ENCODE results near the gene LPCAT1. TPM values are rescaled to one million over a fixed set of nuclear protein-coding genes. Genes with fewer than 3 reads are reported as not detected.

LPCAT1 gene
- total RNA-seq, 1 donor from 2014 or later = 269 TPM

- DNase-seq (no peak), ATAC-seq (ENCODE audit: low read depth) (peak; percentile 6)
- ChIA-PET CTCF (no interaction called here), POLR2A (interaction anchor here (1.2 kb wide), 1 partner anchor 188 kb away, joined by 4 read pairs; no protein-coding TSS in a partner anchor)
- H3K27ac Mint-ChIP-seq = no peak overlapping the region
- no peak for TF ChIP-seq CTCF (IDR thresholded peaks at IDR 0.05)
- H3K27me3 Mint-ChIP-seq = peaks cover 39% of the 10 kb centered on the region
- no peaks in the 10 kb centered on the region for H3K36me3 Mint-ChIP-seq (ENCODE audit: low read depth)
- intact Hi-C loops (cut with micrococcal nuclease) = no loop called here
- H3K4me1 Mint-ChIP-seq = peaks cover 15% of the 10 kb centered on the region
- no peak overlapping the region for H3K4me3 Mint-ChIP-seq
- no peaks in the 10 kb centered on the region for H3K9me3 Mint-ChIP-seq
Observed at GRCh38 chr5:1445689-1446601, 77.8 kb downstream of the LPCAT1 start.

GRCh38 chr5:1445313-1445688 is 78.5 kb downstream of the LPCAT1 start, which contains the start of gene SLC6A3:
Gene SLC6A3, minus strand, starts transcription at chr5:1445440. Its CDS starts 2,243 bp downstream, at chr5:1443197.
- no peak within 1 kb of the TSS for H3K27ac Mint-ChIP-seq
- H3K9me3 Mint-ChIP-seq = peaks cover 3% of the 10 kb centered on the region
- peaks cover 15% of the 10 kb centered on the region for H3K4me1 Mint-ChIP-seq
- ATAC-seq (ENCODE audit: low read depth) (peak; percentile 87), DNase-seq (peak; percentile 44)
- POLR2A ChIA-PET = no interaction called here
- peaks cover 43% of the 10 kb centered on the region for H3K27me3 Mint-ChIP-seq
- no peak for TF ChIP-seq CTCF (IDR thresholded peaks at IDR 0.05)
- H3K4me3 Mint-ChIP-seq = peak within 1 kb of the TSS; percentile 68
- intact Hi-C loops (cut with micrococcal nuclease) = no loop called here
- CTCF ChIA-PET = no interaction called here
- no peaks in the 10 kb centered on the region for H3K36me3 Mint-ChIP-seq (ENCODE audit: low read depth)

- Mint-ChIP-seq H3K4me3 (peak overlapping the region; percentile 68), H3K36me3 (ENCODE audit: low read depth) (no peaks in the 10 kb centered on the region), H3K9me3 (peaks cover 7% of the 10 kb centered on the region), H3K27me3 (peaks cover 48% of the 10 kb centered on the region), H3K27ac (no peak overlapping the region), H3K4me1 (peaks cover 15% of the 10 kb centered on the region)
- no peak for TF ChIP-seq CTCF (IDR thresholded peaks at IDR 0.05)
- DNase-seq = peak; percentile 21
- POLR2A ChIA-PET = no interaction called here
- intact Hi-C loops (cut with micrococcal nuclease) = no loop called here
- CTCF ChIA-PET = no interaction called here
- no peak for ATAC-seq (ENCODE audit: low read depth)
Observed at GRCh38 chr5:1444361-1445189, 79.2 kb downstream of the LPCAT1 start.

GRCh38 chr5:1443991-1444360 is 79.8 kb downstream of the LPCAT1 start:
- DNase-seq = peak; percentile 14
- ChIA-PET POLR2A (no interaction called here), CTCF (no interaction called here)
- Mint-ChIP-seq H3K4me1 (peaks cover 15% of the 10 kb centered on the region), H3K27ac (no peak overlapping the region), H3K4me3 (peak overlapping the region; percentile 68), H3K27me3 (peaks cover 48% of the 10 kb centered on the region), H3K9me3 (peaks cover 7% of the 10 kb centered on the region), H3K36me3 (ENCODE audit: low read depth) (no peaks in the 10 kb centered on the region)
- no peak for TF ChIP-seq CTCF (IDR thresholded peaks at IDR 0.05)
- intact Hi-C loops (cut with micrococcal nuclease) = no loop called here
- ATAC-seq (ENCODE audit: low read depth) = no peak

- ATAC-seq (ENCODE audit: low read depth) = no peak
- CTCF ChIA-PET = no interaction called here
- POLR2A ChIA-PET = no interaction called here
- Mint-ChIP-seq H3K27ac (no peak overlapping the region), H3K4me1 (peaks cover 15% of the 10 kb centered on the region), H3K9me3 (peaks cover 7% of the 10 kb centered on the region), H3K27me3 (peaks cover 46% of the 10 kb centered on the region), H3K4me3 (no peak overlapping the region), H3K36me3 (ENCODE audit: low read depth) (no peaks in the 10 kb centered on the region)
- DNase-seq = no peak
- intact Hi-C loops (cut with micrococcal nuclease) = no loop called here
- no peak for TF ChIP-seq CTCF (IDR thresholded peaks at IDR 0.05)
Observed at GRCh38 chr5:1443171-1443570, 80.6 kb downstream of the LPCAT1 start.
